HG03196 (cell line): ENCODE measurements around the gene SYT7.

Experiments used
- ATAC-seq: cut with Tn5 transposase; IDR thresholded peaks from one replicate; pipeline ENCODE4 v1.9.1; 2021; ENCODE audit not compliant: unreplicated experiment

Gene SYT7

DNA sequence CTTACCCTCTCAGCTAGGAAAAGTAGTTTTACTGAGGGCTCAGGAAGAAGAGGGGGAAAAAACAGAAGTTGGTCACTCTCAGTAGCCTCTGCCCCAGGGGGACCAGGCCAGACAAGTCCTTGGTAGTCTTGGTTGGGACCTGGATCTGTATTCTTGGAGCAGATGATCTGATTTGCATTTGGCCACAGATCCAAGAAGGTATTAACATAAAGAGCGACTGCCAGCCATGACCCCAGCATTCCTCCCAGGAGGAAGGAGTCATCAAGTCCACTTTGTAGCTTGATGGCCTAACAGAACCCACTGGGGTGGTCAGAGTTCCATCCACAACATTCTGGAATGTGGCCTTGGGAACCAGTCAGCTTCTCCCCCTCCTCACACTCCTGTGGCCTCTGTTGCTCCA, 78.4 kb downstream of the SYT7 start:
- ATAC-seq, result no peak

GRCh38 chr11:61499816-61500491, 80.9 kb downstream of the SYT7 start:
- ATAC-seq, result no peak

- no peak for ATAC-seq
Measured at GRCh38 chr11:61498767-61499341, 82.0 kb downstream of the SYT7 start.

DNA sequence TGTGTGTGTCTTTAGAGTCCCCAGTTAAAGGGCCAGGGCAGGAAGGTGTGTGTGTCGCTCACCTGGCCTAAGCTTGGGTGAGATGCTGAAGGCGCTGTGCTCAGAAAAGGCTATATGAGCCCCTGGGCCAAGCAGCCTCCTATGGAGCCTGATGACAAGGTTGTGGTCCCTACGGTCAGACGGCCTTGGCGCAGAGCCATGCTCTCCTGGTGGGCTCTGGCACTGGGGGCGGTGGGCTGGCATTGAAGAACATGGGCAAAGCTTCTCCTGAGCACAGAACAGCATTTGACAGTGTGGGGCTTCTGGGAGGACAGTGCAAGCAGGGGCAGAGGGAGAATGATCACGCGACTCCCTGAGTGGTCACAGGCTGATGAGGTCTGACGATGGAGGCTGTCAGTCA, 83.0 kb downstream of the SYT7 start:
- ATAC-seq, result no peak

GRCh38 chr11:61497473-61497872, 83.4 kb downstream of the SYT7 start:
- no peak for ATAC-seq

DNA sequence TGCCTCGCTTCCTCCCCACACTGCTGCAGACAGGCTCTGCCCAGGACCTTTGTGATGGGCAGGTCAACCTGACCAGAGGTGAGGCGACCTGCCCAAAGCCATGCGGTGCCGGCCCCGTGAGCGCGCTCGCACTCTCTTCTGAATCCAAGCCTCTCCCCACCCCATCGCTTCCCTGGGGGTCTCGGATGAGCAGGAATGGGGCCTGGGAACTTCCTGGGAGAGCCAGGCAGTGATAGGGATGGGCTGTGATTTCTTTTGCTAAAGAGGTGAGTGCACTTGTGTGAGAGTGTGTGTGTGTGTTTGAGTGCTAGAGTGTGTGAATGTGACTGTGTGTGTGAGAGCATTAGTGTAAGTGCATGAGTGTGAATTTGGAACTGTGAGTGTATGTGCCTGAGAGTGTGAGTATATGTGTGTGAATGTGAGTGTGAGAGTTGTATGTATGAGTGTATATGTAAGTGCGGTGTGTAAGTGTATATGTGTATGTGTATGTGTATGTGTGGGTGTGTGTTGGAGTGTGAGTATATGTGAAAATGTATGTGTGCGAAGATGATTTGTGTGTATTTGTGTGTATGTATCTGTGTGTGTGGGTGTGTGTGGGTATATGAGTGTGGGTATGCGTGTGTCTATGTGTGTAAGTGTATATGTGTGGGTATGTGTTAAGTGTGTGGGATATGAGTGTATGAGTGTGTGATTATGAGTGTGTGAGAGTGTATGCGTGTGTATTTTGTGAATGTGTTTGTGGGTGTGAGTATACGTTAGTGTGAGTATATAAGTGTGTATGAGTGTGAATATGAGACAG, 84.1 kb downstream of the SYT7 start:
- no peak for ATAC-seq

GRCh38 chr11:61495801-61496601, 84.9 kb downstream of the SYT7 start:
- no peak for ATAC-seq

DNA sequence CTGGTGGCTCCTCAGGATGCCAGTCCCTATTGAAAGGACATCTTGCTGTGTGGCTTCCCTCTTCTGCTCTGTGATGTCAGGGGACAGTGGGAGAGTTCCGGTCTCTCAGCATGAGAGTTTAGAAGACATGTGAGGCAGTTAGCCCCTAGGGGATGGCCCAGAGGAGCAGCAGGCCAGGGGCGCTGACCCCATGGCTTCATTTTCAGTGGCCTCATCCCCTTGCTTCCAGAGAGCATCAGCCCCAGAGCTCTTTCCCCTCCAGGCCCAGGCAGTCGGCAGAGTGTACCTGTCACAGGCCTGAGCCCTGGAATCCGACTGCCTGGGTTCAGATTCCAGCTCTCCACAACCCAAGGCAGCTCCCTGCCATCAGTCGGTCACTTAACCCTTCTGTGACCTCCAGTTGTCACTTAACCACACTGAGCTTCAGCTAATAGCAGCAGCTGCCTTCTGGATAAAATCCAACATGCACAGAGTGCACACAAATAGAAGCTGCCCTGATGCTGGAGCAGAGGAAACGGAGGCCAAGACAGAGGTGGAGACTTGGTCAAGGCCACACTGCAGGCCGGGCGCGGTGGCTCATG, 86.4 kb downstream of the SYT7 start:
- ATAC-seq, result no peak

- ATAC-seq, result no peak
Measured at GRCh38 chr11:61491736-61492395, 89.0 kb downstream of the SYT7 start.

DNA sequence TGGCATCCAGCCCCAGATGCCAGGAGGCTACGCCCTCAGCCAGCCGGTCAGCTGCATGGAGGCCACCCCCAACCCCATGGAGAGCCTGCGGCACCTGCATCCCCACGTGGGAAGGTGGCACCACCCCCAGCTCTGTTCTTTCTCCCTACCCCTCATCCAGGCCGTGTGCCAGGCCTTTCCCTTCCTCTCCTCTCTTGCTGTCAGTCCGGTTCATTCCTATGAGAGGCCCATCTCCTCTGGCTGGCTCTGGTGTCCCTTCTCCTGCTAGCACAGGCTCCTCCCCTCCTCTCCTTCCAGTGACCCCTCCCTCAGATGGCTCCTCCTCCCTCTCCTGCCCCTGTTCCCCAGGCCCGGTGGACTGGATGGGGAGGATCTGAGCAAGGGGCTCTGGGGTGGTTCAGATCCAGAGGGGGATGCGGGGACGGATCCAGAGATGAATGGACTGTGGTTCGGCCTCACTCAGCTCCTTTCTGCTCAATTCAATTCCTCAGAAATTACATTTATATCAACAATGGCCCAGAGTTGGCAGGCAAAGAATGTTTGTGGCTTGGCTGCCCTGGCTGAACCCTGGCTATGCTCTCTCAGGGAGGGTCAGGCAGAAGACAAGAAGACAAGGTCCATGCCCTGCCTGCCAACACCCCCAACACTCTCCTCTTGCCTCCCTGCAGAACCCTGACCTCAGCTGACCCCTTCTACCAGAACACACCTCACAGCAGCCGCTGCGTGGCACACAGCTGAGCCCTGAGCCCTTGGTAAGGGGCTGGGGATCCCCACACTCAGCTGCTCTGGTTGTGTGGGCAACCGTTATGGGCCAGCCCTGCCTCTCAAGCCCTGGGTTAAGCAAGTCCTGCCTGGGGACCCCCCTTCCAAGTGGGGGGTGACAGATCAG, 90.8 kb downstream of the SYT7 start:
- no peak for ATAC-seq

GRCh38 chr11:61488651-61489291, 92.1 kb downstream of the SYT7 start:
- ATAC-seq, result no peak

- ATAC-seq, result no peak
Measured at GRCh38 chr11:61487342-61488025, 93.4 kb downstream of the SYT7 start.

DNA sequence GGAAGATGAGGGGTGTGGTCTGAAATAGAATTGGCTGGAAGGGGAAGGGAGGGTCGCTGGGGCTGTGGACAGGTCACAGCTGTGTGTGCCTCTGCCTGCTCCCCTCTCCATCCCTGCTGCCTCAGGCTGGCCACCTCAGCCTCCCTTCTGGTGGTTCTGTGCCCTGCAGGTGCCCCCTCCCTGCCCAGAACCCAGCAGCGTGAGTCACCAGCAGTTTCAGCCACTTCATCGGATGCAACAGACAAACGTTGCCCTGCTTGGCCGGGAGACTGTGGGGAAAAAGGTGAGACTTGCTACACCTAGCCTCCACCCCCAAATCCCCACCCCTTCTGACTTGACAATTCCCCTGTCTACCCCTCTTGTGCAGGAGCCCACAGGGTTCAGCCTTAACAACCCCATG, 94.1 kb downstream of the SYT7 start:
- no peak for ATAC-seq

GRCh38 chr11:61486011-61486620, 94.8 kb downstream of the SYT7 start:
- no peak for ATAC-seq

DNA sequence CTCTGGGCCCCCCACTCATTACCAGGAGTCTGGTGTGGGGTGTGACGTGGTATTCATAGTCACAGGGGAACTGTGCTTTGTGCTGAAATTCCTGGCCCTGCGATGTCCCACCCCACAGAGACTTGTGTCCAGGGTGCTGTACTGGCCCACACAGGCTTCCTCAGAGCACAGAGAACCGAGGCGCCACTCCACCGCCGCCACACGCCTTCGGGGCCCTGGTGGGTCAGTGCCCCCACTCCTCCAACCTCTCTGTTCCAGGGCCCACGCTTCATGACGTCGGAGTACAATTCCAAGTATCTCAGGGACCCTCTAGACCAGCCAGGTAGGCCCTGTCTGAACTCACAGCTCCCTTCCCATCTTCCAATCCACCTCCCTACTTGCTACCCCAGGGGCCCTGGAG, 95.8 kb downstream of the SYT7 start:
- no peak for ATAC-seq

GRCh38 chr11:61484541-61484940, 96.3 kb downstream of the SYT7 start:
- ATAC-seq, result no peak

- no peak for ATAC-seq
Measured at GRCh38 chr11:61482513-61482912, 98.4 kb downstream of the SYT7 start.

DNA sequence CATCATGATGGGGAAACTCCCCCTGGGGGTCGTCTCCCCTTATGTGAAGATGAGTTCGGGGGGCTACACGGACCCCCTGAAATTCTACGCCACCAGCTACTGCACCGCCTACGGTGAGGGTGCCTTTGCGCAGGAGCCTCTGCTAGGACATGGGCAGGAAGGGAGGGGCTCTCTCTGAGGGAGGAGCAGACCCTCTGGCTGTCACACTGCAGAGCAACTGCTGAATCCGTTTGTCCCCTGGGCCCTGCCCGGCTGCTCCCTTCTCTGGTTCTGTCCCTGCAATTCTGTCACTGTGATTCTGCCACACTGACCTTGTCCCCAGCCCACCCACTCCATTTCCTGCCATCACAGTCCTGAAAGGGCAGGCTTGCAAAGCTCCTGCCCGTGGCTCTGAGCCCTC, 99.1 kb downstream of the SYT7 start:
- ATAC-seq, result no peak
